ENCODE results near the gene CEP350.
"Not testable (repeated sequence)": the region's sequence is repeated elsewhere in the genome, so short reads cannot be mapped to it uniquely, and the experiment has no call there.

CEP350 gene

DNA sequence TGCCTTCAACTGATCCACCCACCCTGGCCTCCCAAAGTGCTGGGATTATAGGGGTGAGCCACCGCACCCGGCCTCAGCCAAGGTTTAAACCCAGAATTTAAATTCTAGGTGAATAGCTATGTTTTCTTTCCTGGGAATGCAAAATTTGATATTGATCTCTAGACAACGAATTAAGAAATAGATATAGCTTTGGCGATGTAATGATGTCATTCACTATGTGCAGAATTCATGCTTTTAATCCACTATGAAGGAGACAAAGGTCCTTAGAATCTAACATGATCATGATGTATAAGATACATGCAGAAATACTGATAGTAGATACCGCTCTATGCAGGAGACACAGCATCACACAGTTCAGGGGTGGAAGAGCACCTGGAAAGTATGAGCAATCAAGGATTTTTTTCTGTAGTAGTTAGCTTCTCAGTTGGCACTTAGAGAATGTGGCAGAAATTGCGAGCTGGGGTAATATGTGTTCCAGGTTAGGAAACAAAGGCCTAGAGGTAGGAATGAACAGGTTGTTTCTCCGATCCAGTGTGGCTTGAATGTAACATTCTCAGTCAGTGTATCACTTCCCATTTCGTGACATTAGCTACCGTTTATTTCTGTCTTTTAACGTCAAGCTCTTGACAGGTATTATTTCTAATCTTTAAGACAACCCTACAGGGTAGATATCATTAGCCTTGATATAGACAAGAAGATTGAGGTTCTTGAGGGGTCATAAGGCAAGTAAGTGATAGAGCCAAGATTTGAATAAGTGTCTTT is 3.0 kb upstream of the CEP350 start:
- DNase-seq (ENCODE audit: low spot score), result no peak

GRCh38 chr1:179952186-179952585 is 2.4 kb upstream of the CEP350 start:
- DNase-seq (ENCODE audit: low spot score), result no peak

DNA sequence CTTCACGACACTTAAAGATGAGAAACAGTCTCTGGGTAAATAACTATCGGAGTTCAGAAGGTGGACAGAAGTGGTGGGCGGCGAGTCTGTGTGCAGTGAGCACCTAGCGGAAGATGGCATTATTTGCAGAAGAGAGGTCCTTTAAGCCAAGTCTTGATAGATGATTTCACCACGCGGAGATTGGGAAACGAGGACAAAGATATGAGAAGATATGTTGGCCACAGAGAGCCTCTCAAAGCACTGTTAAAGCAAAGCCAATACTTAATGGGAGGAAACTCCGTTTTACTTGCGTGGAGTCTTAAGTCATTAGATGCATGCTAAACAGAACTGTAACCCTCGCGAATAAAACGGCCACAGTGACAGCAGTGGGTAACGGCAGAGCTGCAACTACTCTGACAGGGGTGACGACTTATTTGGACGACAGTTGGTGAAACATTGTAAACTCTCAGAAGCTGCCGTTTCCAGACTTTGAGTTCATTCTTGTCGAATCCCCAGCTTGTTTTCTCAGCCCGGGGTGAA is 577 bp upstream of the CEP350 start:
- DNase-seq (ENCODE audit: low spot score), result peak; percentile 12

GRCh38 chr1:179955287-179955680 is 674 bp downstream of the CEP350 start:
- DNase-seq (ENCODE audit: low spot score), result peak; percentile 26

GRCh38 chr1:179955731-179956130 is 1.1 kb downstream of the CEP350 start:
- DNase-seq (ENCODE audit: low spot score), result no peak

GRCh38 chr1:179958359-179958758 is 3.7 kb downstream of the CEP350 start:
- no peak for DNase-seq (ENCODE audit: low spot score)

DNA sequence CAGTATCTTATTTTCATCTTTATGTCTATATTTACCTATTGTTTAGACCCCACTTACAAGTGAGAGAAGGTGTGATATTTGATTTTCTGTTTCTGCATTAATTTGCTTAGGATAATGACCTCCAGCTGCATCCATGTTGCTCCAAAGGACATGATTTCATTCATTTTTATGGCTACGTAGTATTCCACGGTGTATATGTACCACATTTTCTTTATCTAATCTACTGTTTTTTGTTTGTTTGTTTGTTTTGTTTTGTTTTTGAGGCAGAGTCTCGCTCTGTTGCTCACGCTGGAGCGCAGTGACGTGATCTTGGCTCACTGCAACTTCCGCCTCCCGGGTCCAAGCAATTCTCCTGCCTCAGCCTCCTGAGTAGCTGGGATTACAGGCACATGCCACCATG is 7.6 kb downstream of the CEP350 start:
- DNase-seq (ENCODE audit: low spot score), result not testable (repeated sequence)

GRCh38 chr1:179966551-179966950 is 11.9 kb downstream of the CEP350 start:
- no peak for DNase-seq (ENCODE audit: low spot score)

DNA sequence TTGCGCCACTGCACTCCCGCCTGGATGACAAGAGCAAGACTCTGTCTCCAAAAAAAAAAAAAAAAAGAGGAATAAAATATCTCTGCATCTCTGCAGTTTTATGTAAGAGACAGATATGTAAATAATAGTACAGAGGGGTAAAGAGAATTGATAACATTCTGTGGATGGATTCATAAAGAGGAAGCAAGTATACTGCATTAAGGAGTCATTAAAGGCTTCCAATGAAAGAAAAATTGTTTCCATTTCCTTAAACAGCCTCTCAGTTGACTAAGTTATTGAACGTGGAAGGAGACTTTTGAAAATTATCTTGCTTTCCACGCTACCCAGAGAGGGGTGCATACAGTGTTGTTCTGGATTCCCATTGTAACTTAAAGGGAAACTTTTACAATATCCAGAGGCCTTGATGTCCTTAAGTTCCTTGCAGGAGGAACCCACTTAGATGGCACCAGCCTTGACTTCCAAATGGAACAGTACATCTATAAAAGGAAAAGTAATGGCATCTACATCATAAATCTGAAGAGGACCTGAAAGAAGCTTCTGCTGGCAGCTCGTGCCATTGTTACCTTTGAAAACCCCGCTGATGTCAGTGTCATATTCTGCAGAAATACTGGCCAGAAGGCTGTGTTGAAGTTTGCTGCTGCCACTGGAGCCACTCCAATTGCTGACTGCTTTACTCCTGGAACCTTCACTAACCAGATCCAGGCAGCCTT is 13.8 kb downstream of the CEP350 start:
- no peak for DNase-seq (ENCODE audit: low spot score)

DNA sequence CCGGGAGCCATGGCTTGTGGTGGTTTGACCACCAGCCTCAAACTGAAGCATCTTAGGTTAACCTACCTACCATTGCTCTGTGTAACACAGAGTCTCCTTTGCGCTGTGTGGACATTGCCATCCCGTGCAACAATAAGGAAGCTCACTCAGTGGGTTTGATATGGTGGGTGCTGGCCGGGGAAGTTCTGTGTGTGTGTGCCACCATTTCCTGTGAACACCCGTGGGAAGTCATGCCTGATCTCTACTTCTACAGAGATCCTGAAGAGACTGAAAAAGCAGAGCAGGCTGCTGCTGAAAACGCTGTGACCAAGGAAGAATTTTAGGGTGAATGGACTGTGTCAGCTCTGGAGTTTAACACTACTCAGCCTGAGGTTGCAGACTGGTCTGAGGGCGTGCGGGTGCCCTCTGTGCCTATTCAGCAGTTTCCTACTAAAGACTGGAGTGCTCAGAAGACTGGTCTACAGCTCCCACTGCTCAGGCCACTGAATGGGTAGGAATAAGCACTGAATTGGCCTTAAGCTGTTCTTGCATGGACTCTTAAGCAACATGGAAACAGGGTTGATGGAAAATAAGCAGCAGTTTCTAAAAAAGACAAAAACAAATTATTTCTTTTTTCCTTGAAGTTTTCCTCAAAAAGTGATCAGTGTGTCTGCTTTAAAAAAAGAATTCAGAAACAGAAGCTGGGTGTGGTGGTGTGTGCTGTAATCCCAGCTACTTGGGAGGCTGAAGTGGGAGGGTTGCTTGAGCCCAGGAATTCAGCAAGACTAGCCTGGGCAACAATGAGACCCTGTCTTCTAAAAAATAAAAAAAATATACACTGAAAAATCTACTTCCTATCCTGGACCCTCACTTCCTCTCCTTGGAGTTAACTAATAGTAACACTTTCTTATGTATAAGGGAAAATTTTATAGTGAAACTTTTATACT is 14.6 kb downstream of the CEP350 start:
- no peak for DNase-seq (ENCODE audit: low spot score)

DNA sequence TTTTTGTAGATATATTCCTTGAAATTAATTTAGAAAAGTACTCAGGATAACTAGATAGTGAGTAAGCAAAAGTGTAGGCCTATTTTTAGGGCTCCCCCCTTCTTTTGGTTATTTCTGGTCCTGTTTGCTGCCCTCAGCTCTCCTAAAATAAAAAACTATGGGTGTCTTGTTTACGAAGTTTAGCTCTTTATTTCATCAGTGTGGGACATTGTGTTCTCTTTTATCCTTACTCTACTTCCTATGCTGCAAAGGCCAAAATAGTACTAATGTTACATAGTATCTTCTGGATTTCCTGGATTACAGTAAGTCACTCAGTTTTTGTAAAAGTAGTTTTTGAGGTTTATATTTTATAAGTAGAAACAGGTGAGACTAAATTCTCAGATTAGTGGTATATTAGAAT is 15.4 kb downstream of the CEP350 start:
- DNase-seq (ENCODE audit: low spot score), result no peak

DNA sequence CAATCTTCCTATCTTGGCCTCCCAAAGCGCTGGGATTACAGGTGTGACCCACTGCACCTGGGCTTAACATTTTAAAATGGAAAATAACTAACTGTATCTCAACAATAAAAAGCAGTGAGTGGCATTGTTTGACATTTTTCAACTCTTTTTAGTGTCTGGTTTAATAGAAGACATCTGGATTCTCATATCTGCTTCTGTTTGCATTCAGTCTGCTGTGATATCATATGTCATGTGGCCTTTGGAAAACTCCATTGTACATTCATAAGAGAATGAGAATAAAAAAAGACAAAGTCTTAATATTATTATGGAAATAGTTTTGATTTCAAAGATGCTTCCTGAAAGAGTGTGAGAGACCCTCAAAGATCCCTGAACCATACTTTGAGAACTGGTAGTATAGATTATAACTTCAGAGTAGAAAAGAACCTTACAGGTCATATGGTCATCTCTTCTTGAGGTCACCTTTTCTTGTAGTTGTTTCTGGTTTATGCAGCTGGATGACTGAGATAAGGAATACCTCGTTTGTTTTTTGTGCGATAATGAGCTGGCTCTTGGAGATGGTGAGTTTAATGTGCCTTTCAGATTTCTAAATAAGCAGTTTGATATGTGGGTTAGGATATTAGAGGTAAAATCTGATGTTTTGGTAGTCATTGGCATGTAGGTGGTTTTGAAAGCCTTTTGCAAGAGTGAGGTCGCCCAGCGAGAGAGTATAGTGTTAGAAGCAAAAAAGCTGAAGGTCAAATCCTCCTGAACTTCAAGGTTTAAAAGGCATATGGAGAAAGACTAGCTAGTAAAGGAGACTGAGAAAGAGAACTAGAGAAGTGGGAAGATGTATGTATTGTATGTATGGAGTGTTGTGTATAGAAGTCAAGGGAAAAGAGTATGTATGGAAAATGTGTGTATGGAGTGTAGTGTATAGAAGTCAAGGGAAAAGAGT is 17.2 kb downstream of the CEP350 start:
- DNase-seq (ENCODE audit: low spot score), result no peak

DNA sequence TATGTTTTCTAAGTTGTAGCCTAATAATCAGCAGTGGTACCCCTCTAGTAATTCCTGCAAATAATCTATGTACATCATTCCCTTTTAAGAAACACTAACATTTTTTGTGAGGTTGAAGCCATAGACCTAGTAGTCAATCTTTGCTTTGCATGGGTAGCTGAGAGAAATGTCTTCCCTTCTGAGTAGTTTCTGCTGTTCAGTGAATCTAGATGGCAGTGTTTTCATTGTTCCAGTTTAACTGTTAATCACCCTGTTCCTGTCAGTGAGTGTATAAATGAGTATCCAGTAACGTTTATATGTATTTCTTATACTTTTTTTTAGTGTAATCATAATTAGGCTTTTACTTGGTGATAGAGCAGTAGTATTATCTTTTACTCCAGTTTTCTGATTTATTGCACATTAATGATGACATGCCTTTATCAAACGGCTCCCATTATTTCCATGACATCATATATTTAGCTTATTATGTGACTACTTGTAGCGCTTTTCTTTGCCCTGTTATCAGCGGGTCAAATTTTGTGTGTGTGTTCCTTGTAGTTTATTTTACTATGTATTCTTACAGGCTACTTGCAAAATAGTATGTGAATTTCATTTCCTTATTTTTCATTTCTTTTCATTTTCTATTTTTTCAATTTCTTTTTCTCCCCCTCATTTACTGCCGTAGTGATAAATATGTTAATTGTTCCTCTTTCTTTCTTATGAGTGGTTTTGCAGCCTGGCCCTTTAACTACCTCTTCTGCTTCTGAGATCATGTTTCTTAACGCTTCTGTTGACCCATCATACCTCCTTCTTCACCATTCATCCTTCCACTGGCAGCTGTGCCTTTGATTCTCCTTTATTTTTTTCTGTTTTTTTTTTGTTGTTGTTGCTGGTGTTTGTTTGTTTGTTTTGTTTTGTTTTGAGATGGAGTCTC is 18.8 kb downstream of the CEP350 start:
- no peak for DNase-seq (ENCODE audit: low spot score)

DNA sequence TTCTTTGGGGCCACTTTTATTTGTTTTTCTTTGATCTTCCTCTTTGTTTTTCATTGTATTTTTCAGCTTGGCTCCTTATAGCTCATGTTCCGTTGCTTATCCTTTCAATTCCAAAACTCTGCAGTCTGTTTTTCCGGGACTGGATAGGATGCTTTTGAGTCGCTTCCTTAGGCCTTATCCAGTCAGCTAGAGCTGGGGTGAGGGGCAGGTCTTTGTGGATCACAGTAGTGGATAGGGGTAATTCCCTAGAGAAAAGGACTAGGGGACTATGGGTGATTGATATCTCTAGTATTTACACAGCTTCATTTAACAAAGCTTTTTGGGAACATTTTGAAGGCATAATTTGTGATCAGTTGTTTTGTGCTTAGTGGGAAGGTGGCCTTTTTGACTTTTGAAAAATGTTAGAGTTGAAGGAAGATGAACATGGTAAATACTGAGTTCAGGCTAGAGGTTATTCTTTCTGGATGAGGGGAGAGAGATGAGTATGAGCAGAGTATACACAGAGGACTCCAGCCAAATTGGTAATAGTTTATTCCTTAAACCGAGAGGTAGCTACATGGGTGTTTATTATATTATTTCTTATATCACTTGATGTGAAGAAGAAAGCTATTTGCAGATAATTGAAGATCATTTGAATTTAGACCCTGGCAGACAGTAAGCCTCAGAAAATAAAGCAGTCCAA is 22.5 kb downstream of the CEP350 start:
- DNase-seq (ENCODE audit: low spot score), result peak; percentile 14

- DNase-seq (ENCODE audit: low spot score), result no peak
Measured at GRCh38 chr1:179978199-179979079, 23.8 kb downstream of the CEP350 start.

DNA sequence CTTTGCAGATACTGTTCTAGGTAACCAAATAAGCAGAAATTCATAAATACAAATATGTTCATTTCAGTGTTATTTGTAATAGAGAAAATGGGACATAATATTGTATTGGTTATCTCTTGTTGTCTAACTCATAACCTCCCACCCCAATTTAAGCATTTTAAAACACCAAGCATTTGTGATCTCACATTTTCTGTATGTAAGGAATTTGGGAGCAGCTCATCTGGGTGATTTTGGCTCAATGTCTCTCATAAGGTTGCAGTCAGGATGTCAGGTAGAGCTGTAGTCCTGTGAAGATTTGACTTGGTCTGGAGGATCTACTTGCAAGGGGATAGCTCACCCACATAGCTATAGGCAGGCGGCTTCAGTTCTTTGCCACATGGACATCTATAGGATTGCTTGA is 29.5 kb downstream of the CEP350 start:
- no peak for DNase-seq (ENCODE audit: low spot score)

- no peak for DNase-seq (ENCODE audit: low spot score)
Measured at GRCh38 chr1:179984942-179985341, 30.3 kb downstream of the CEP350 start.

- no peak for DNase-seq (ENCODE audit: low spot score)
Measured at GRCh38 chr1:179990847-179991246, 36.2 kb downstream of the CEP350 start.

DNA sequence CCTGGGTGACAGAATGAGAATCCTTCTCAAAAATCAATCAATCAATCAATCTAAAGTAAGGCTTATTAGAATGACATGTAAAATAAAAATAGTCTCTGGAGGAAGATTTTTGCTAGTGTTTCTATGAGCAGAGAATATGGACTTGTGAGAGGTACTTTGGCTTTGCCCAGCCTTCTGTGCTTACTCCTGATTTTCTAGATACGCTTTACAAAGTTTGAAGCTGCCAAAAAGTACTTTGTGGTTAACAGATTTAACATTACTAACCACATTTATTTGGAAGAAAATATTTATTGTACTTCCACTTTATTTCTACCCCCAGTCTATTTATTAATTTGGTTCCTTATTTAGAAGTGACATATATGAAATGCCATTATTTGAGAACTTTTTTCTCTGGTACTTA is 41.0 kb downstream of the CEP350 start:
- no peak for DNase-seq (ENCODE audit: low spot score)

Data from iPS-NIHi11 (cell line).